ENCODE results near the gene CDNF. TPM values are rescaled to one million over a fixed set of nuclear protein-coding genes. Genes with fewer than 3 reads are reported as not detected.

The CDNF gene
- total RNA-seq, 1 donor from 2014 or later, result 1.3 TPM

- TF ChIP-seq, protein P1, sequence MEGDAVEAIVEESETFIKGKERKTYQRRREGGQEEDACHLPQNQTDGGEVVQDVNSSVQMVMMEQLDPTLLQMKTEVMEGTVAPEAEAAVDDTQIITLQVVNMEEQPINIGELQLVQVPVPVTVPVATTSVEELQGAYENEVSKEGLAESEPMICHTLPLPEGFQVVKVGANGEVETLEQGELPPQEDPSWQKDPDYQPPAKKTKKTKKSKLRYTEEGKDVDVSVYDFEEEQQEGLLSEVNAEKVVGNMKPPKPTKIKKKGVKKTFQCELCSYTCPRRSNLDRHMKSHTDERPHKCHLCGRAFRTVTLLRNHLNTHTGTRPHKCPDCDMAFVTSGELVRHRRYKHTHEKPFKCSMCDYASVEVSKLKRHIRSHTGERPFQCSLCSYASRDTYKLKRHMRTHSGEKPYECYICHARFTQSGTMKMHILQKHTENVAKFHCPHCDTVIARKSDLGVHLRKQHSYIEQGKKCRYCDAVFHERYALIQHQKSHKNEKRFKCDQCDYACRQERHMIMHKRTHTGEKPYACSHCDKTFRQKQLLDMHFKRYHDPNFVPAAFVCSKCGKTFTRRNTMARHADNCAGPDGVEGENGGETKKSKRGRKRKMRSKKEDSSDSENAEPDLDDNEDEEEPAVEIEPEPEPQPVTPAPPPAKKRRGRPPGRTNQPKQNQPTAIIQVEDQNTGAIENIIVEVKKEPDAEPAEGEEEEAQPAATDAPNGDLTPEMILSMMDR (conservative IDR thresholded peaks at IDR 0.05), result no peak
Observed at GRCh38 chr10:14860791-14861190, 23.0 kb upstream of the CDNF start.

GRCh38 chr10:14859775-14860174, 21.9 kb upstream of the CDNF start:
- no peak for DNase-seq (ENCODE audit: extremely low spot score, unreplicated experiment)
- Mint-ChIP-seq H3K27me3 (no peaks in the 10 kb centered on the region), H3K27ac (no peak overlapping the region), H3K4me1 (ENCODE audit: unreplicated experiment) (no peaks in the 10 kb centered on the region), H3K9me3 (no peaks in the 10 kb centered on the region), H3K36me3 (peaks cover 15% of the 10 kb centered on the region), H3K4me3 (no peak overlapping the region)
- TF ChIP-seq, protein P1 (conservative IDR thresholded peaks at IDR 0.05), result no peak

More at GRCh38 chr10:14860791-14861190, 23.0 kb upstream of the CDNF start:
- H3K9me3 Mint-ChIP-seq, result no peaks in the 10 kb centered on the region
- H3K36me3 Mint-ChIP-seq, result peaks cover 18% of the 10 kb centered on the region
- no peaks in the 10 kb centered on the region for H3K27me3 Mint-ChIP-seq
- H3K27ac Mint-ChIP-seq, result no peak overlapping the region
- DNase-seq (ENCODE audit: extremely low spot score, unreplicated experiment), result no peak
- no peaks in the 10 kb centered on the region for H3K4me1 Mint-ChIP-seq (ENCODE audit: unreplicated experiment)
- H3K4me3 Mint-ChIP-seq, result no peak overlapping the region

- TF ChIP-seq, protein P1 (conservative IDR thresholded peaks at IDR 0.05), result no peak
- H3K36me3 Mint-ChIP-seq, result peaks cover 15% of the 10 kb centered on the region
- H3K4me3 Mint-ChIP-seq, result no peak overlapping the region
- no peaks in the 10 kb centered on the region for H3K27me3 Mint-ChIP-seq
- no peaks in the 10 kb centered on the region for H3K9me3 Mint-ChIP-seq
- no peaks in the 10 kb centered on the region for H3K4me1 Mint-ChIP-seq (ENCODE audit: unreplicated experiment)
- no peak for DNase-seq (ENCODE audit: extremely low spot score, unreplicated experiment)
- no peak overlapping the region for H3K27ac Mint-ChIP-seq
Observed at GRCh38 chr10:14859043-14859442, 21.2 kb upstream of the CDNF start.

GRCh38 chr10:14858338-14858960, 20.6 kb upstream of the CDNF start:
- H3K36me3 Mint-ChIP-seq, result peaks cover 12% of the 10 kb centered on the region
- TF ChIP-seq, protein P1 (conservative IDR thresholded peaks at IDR 0.05), result no peak
- H3K9me3 Mint-ChIP-seq, result no peaks in the 10 kb centered on the region
- H3K27ac Mint-ChIP-seq, result no peak overlapping the region
- DNase-seq (ENCODE audit: extremely low spot score, unreplicated experiment), result no peak
- no peaks in the 10 kb centered on the region for H3K4me1 Mint-ChIP-seq (ENCODE audit: unreplicated experiment)
- H3K27me3 Mint-ChIP-seq, result no peaks in the 10 kb centered on the region
- H3K4me3 Mint-ChIP-seq, result no peak overlapping the region

- Mint-ChIP-seq H3K27me3 (no peaks in the 10 kb centered on the region), H3K36me3 (peaks cover 18% of the 10 kb centered on the region)
Observed at GRCh38 chr10:14855453-14855852, 17.6 kb upstream of the CDNF start.

More at GRCh38 chr10:14855453-14855852, 17.6 kb upstream of the CDNF start:
- Mint-ChIP-seq H3K9me3 (no peaks in the 10 kb centered on the region), H3K27ac (no peak overlapping the region), H3K4me3 (no peak overlapping the region), H3K4me1 (ENCODE audit: unreplicated experiment) (no peaks in the 10 kb centered on the region)
- TF ChIP-seq, protein P1 (conservative IDR thresholded peaks at IDR 0.05), result no peak
- no peak for DNase-seq (ENCODE audit: extremely low spot score, unreplicated experiment)
